ENCODE results near the gene MT3.

- TF ChIP-seq, protein P1, sequence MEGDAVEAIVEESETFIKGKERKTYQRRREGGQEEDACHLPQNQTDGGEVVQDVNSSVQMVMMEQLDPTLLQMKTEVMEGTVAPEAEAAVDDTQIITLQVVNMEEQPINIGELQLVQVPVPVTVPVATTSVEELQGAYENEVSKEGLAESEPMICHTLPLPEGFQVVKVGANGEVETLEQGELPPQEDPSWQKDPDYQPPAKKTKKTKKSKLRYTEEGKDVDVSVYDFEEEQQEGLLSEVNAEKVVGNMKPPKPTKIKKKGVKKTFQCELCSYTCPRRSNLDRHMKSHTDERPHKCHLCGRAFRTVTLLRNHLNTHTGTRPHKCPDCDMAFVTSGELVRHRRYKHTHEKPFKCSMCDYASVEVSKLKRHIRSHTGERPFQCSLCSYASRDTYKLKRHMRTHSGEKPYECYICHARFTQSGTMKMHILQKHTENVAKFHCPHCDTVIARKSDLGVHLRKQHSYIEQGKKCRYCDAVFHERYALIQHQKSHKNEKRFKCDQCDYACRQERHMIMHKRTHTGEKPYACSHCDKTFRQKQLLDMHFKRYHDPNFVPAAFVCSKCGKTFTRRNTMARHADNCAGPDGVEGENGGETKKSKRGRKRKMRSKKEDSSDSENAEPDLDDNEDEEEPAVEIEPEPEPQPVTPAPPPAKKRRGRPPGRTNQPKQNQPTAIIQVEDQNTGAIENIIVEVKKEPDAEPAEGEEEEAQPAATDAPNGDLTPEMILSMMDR (IDR thresholded peaks at IDR 0.05): no peak
- no peak for TF ChIP-seq POLR2A (IDR thresholded peaks at IDR 0.05)
Measured at GRCh38 chr16:56574625-56575024, 14.7 kb upstream of the MT3 start.

All from right lobe of liver (tissue), 4 donors.